ENCODE results near the gene BAZ2B.

DNA sequence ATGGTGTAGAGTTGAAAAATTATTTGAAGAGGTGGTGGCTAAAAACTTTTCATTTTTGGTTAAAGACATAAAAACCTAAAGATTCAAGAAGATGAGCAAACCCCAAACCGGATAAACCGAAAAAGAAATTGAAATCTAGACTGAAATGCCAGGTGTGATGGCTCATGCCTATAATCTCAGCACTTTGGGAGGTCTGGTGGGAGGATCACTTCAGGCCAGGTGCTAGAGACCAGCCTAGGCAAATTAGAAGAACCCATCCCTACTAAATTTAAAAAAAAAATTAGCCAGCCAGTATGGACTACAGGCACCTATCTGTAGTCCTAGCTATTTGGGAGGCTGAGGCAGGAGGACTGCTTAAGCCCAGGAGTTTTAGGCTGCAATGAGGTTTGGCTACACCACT is 126.9 kb downstream of the BAZ2B start:
- TF ChIP-seq POLR2A (IDR thresholded peaks at IDR 0.05; ENCODE audit: borderline replicate concordance, extremely low read depth, insufficient read depth, insufficient read length), result no peak
- no peak for TF ChIP-seq SRF (IDR thresholded peaks at IDR 0.05; ENCODE audit: low read depth)
- TF ChIP-seq, protein P1, sequence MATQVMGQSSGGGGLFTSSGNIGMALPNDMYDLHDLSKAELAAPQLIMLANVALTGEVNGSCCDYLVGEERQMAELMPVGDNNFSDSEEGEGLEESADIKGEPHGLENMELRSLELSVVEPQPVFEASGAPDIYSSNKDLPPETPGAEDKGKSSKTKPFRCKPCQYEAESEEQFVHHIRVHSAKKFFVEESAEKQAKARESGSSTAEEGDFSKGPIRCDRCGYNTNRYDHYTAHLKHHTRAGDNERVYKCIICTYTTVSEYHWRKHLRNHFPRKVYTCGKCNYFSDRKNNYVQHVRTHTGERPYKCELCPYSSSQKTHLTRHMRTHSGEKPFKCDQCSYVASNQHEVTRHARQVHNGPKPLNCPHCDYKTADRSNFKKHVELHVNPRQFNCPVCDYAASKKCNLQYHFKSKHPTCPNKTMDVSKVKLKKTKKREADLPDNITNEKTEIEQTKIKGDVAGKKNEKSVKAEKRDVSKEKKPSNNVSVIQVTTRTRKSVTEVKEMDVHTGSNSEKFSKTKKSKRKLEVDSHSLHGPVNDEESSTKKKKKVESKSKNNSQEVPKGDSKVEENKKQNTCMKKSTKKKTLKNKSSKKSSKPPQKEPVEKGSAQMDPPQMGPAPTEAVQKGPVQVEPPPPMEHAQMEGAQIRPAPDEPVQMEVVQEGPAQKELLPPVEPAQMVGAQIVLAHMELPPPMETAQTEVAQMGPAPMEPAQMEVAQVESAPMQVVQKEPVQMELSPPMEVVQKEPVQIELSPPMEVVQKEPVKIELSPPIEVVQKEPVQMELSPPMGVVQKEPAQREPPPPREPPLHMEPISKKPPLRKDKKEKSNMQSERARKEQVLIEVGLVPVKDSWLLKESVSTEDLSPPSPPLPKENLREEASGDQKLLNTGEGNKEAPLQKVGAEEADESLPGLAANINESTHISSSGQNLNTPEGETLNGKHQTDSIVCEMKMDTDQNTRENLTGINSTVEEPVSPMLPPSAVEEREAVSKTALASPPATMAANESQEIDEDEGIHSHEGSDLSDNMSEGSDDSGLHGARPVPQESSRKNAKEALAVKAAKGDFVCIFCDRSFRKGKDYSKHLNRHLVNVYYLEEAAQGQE (IDR thresholded peaks at IDR 0.05; ENCODE audit: low read depth), result no peak
- TF ChIP-seq, protein P2, sequence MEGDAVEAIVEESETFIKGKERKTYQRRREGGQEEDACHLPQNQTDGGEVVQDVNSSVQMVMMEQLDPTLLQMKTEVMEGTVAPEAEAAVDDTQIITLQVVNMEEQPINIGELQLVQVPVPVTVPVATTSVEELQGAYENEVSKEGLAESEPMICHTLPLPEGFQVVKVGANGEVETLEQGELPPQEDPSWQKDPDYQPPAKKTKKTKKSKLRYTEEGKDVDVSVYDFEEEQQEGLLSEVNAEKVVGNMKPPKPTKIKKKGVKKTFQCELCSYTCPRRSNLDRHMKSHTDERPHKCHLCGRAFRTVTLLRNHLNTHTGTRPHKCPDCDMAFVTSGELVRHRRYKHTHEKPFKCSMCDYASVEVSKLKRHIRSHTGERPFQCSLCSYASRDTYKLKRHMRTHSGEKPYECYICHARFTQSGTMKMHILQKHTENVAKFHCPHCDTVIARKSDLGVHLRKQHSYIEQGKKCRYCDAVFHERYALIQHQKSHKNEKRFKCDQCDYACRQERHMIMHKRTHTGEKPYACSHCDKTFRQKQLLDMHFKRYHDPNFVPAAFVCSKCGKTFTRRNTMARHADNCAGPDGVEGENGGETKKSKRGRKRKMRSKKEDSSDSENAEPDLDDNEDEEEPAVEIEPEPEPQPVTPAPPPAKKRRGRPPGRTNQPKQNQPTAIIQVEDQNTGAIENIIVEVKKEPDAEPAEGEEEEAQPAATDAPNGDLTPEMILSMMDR (IDR thresholded peaks at IDR 0.05 in 2 of 3, conservative IDR thresholded peaks at IDR 0.05 in 1 of 3; ENCODE audit: borderline replicate concordance in 1 of 3, insufficient read depth in 1 of 3, low read depth in 2 of 3, low read length in 2 of 3), result no peak
- no peak for TF ChIP-seq EZH2phosphoT487 (IDR thresholded peaks at IDR 0.05; ENCODE audit: borderline replicate concordance)
- TF ChIP-seq, protein P3, sequence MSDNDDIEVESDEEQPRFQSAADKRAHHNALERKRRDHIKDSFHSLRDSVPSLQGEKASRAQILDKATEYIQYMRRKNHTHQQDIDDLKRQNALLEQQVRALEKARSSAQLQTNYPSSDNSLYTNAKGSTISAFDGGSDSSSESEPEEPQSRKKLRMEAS (IDR thresholded peaks at IDR 0.05), result no peak
- TF ChIP-seq TCF7L2 (IDR thresholded peaks at IDR 0.05; ENCODE audit: borderline replicate concordance, extremely low read depth, insufficient read depth, insufficient read length), result no peak
- no peak for TF ChIP-seq YY1 (IDR thresholded peaks at IDR 0.05; ENCODE audit: extremely low read depth, insufficient replicate concordance, low read depth, low read length)
- no peak for TF ChIP-seq ZNF274 (IDR thresholded peaks at IDR 0.05; ENCODE audit: low read depth, low read length)
- TF ChIP-seq RAD21 (IDR thresholded peaks at IDR 0.05; ENCODE audit: low read depth), result no peak
- no peak for TF ChIP-seq EZH2 (IDR thresholded peaks at IDR 0.05)
- TF ChIP-seq FOSL1 (IDR thresholded peaks at IDR 0.05; ENCODE audit: low read depth), result no peak
